Astrocyte of the cerebellum (primary cell): Measurements from ENCODE around the gene TOMM20.
A peak's percentile ranks its signal among the peaks of the same experiment; 100 is the strongest.
"Not testable (repeated sequence)": the region's sequence is repeated elsewhere in the genome, so short reads cannot be mapped to it uniquely, and the experiment has no call there.

Experiments
- DNase-seq: peaks from one replicate; pipeline ENCODE4 v3.0.0-alpha.2; 2011; ENCODE audit warnings: low read depth
- H3K4me3 ChIP-seq: 2 replicates; pipeline ENCODE4 v1.5.1; 2011; ENCODE audit warnings: mild to moderate bottlenecking, low read depth, low read length, moderate library complexity
- CTCF ChIP-seq: IDR thresholded peaks from 2 replicates; pipeline ENCODE4 v1.5.1; 2012; ENCODE audit warnings: low read length, low read depth, moderate library complexity, mild to moderate bottlenecking; ENCODE audit errors: missing control alignments
- in situ Hi-C: cut with HindIII; loops from 2 replicates; pipeline ENCODE4 v1.10.0; 2017; ENCODE audit warnings: low sequenced_read_pairs

The TOMM20 gene

GRCh38 chr1:235098547-235098946 is 30.1 kb downstream of the TOMM20 start:
- TF ChIP-seq CTCF = no peak
- in situ Hi-C loops = loop anchor here (10.0 kb wide), 1 partner anchor 614 kb away; no protein-coding TSS in a partner anchor
- no peak for DNase-seq
- no peak overlapping the region for H3K4me3 ChIP-seq

GRCh38 chr1:235097501-235097900 is 31.1 kb downstream of the TOMM20 start:
- DNase-seq, H3K4me3 ChIP-seq: not testable (repeated sequence)
- in situ Hi-C loops = loop anchor here (10.0 kb wide), 1 partner anchor 613 kb away; no protein-coding TSS in a partner anchor

- TF ChIP-seq CTCF = no peak
- no peak overlapping the region for H3K4me3 ChIP-seq
- DNase-seq = no peak
- in situ Hi-C loops = loop anchor here (10.0 kb wide), 1 partner anchor 611 kb away; no protein-coding TSS in a partner anchor
Measured at GRCh38 chr1:235095938-235096562, 32.6 kb downstream of the TOMM20 start.

- TF ChIP-seq CTCF = peak; percentile 94
- peak; percentile 42 for DNase-seq
- in situ Hi-C loops = loop anchor here (10.0 kb wide), 1 partner anchor 609 kb away; no protein-coding TSS in a partner anchor
- no peak overlapping the region for H3K4me3 ChIP-seq
Measured at GRCh38 chr1:235093696-235094592, 34.7 kb downstream of the TOMM20 start.

- peak; percentile 34 for TF ChIP-seq CTCF
- in situ Hi-C loops = loop anchor here (10.0 kb wide), 1 partner anchor 608 kb away; no protein-coding TSS in a partner anchor
- DNase-seq = no peak
- no peak overlapping the region for H3K4me3 ChIP-seq
Measured at GRCh38 chr1:235093013-235093695, 35.5 kb downstream of the TOMM20 start.

- DNase-seq, H3K4me3 ChIP-seq: not testable (repeated sequence)
- in situ Hi-C loops = loop anchor here (10.0 kb wide), 1 partner anchor 608 kb away; no protein-coding TSS in a partner anchor
Measured at GRCh38 chr1:235092415-235092814, 36.2 kb downstream of the TOMM20 start.

- H3K4me3 ChIP-seq, DNase-seq: not testable (repeated sequence)
- in situ Hi-C loops = loop anchor here (10.0 kb wide), 1 partner anchor 607 kb away; no protein-coding TSS in a partner anchor
Measured at GRCh38 chr1:235092045-235092406, 36.6 kb downstream of the TOMM20 start.

- not testable (repeated sequence) for DNase-seq, H3K4me3 ChIP-seq
- in situ Hi-C loops = loop anchor here (10.0 kb wide), 1 partner anchor 607 kb away; no protein-coding TSS in a partner anchor
Measured at GRCh38 chr1:235091319-235092044, 37.2 kb downstream of the TOMM20 start.
